Activated naive CD8-positive, alpha-beta T cell treated with anti-CD3 and anti-CD28 coated beads, Interleukin-2, amount 50 U/mL, for 24 hours (primary cell): ENCODE results near the gene AQP10.
A peak's percentile ranks its signal among the peaks of the same experiment; 100 is the strongest.
"Not testable (repeated sequence)": the region's sequence is repeated elsewhere in the genome, so short reads cannot be mapped to it uniquely, and the experiment has no call there.

ENCODE experiments used
- ATAC-seq: fragments of 150-1000 bp; cut with Tn5 transposase; one replicate; pipeline ENCODE4 v1.10.0; 2021
- DNase-seq: peaks from one replicate; pipeline ENCODE4 v3.0.0; 2021
- H3K27ac Mint-ChIP-seq: one replicate; pipeline ENCODE4 v1.8.0; 2021; ENCODE audit warnings: mild to moderate bottlenecking, mixed read lengths
- H3K27me3 Mint-ChIP-seq: one replicate; pipeline ENCODE4 v1.8.0; 2021; ENCODE audit warnings: mixed read lengths
- H3K36me3 Mint-ChIP-seq: one replicate; pipeline ENCODE4 v1.8.0; 2021; ENCODE audit warnings: low read depth, mixed read lengths
- H3K4me1 Mint-ChIP-seq: one replicate; pipeline ENCODE4 v1.8.0; 2021; ENCODE audit warnings: mixed read lengths
- H3K4me3 Mint-ChIP-seq: one replicate; pipeline ENCODE4 v1.8.0; 2021; ENCODE audit warnings: mild to moderate bottlenecking, moderate library complexity, mixed read lengths
- H3K9me3 Mint-ChIP-seq: one replicate; pipeline ENCODE4 v1.8.0; 2021; ENCODE audit warnings: mixed read lengths

The AQP10 gene, protein sequence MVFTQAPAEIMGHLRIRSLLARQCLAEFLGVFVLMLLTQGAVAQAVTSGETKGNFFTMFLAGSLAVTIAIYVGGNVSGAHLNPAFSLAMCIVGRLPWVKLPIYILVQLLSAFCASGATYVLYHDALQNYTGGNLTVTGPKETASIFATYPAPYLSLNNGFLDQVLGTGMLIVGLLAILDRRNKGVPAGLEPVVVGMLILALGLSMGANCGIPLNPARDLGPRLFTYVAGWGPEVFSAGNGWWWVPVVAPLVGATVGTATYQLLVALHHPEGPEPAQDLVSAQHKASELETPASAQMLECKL

DNA sequence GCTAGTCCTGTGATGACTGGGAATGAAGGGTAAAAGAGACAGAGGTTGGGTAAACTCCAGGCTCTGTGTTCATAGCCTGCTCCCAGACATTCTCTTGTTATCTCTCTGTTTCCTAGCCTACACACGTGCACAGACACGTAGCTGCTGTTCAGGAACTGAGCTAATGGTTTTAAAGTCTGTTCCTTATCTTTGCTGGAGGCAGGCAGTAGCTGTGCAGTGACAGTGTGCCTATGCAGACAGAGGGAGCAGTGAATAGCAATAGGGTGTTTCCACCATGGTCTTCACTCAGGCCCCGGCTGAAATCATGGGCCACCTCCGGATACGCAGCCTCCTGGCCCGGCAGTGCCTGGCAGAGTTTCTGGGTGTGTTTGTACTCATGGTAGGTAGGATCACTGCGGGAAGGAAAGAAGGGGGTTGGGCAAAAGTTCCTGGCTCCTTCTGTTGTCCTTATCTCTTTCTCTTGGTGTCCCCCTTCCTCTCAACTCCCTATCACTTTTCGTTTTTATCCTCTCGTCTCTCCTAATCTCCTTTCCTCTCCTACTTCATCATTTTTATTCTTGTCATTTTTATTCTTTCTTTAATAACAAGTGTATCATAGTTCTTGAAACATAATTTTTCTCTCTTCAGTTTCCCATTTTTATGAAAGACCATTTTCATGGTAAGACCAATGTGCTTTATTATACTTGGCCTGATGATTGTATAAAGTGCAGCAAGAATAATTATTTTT lies at the start of gene AQP10:
TSS of gene AQP10 (plus strand) at position 212 of the 727 bp plus-strand sequence. CDS start at position 275, 63 bp downstream.
- peaks cover 2% of the 10 kb centered on the region for H3K36me3 Mint-ChIP-seq
- H3K27ac Mint-ChIP-seq: no peak within 1 kb of the TSS
- H3K4me3 Mint-ChIP-seq: no peak within 1 kb of the TSS
- no peak for ATAC-seq
- no peak for DNase-seq
- peaks cover 17% of the 10 kb centered on the region for H3K9me3 Mint-ChIP-seq
- H3K4me1 Mint-ChIP-seq: peaks cover 4% of the 10 kb centered on the region
- H3K27me3 Mint-ChIP-seq: peaks cover 11% of the 10 kb centered on the region

GRCh38 chr1:154272217-154272998 lies 48.5 kb upstream of the AQP10 start, which contains the start of gene HAX1:
TSS of gene HAX1 (plus strand) at chr1:154272629. CDS start at chr1:154272724, 95 bp downstream.
- Mint-ChIP-seq H3K4me3 (peak within 1 kb of the TSS; percentile 98), H3K27me3 (peaks cover 2% of the 10 kb centered on the region), H3K4me1 (peaks cover 54% of the 10 kb centered on the region), H3K9me3 (no peaks in the 10 kb centered on the region), H3K27ac (peak within 1 kb of the TSS; percentile 94), H3K36me3 (peaks cover 59% of the 10 kb centered on the region)
- ATAC-seq (peak; percentile 93), DNase-seq (peak; percentile 98)

GRCh38 chr1:154272999-154273563 lies 47.8 kb upstream of the AQP10 start:
- Mint-ChIP-seq H3K9me3 (no peaks in the 10 kb centered on the region), H3K27me3 (peaks cover 2% of the 10 kb centered on the region), H3K4me1 (peaks cover 54% of the 10 kb centered on the region), H3K27ac (peak overlapping the region; percentile 94), H3K4me3 (peak overlapping the region; percentile 98), H3K36me3 (peaks cover 59% of the 10 kb centered on the region)
- no peak for DNase-seq
- ATAC-seq: no peak

DNA sequence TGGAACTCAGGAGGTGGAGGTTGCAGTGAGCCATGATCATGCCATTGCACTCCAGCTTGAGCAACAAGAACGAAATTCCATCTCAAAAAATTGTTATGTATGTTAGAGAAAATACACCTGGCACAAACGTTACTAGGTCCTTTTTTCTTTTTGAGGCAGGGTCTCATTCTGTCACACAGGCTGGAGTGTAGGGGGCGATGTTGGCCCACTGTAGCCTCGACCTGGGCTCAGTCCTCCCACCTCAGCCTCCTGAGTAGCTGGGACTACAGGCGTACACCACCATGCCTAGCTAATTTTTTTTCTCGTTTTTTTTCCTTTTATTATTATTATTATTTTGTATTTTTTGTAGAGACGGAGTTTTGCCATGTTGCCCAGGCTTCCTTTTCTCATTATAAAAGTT lies 44.1 kb upstream of the AQP10 start:
- peaks cover 2% of the 10 kb centered on the region for H3K27me3 Mint-ChIP-seq
- ATAC-seq (no peak), DNase-seq (peak; percentile 35)
- H3K36me3 Mint-ChIP-seq: peaks cover 37% of the 10 kb centered on the region
- peaks cover 27% of the 10 kb centered on the region for H3K4me1 Mint-ChIP-seq
- no peak overlapping the region for H3K27ac Mint-ChIP-seq
- no peak overlapping the region for H3K4me3 Mint-ChIP-seq
- no peaks in the 10 kb centered on the region for H3K9me3 Mint-ChIP-seq

DNA sequence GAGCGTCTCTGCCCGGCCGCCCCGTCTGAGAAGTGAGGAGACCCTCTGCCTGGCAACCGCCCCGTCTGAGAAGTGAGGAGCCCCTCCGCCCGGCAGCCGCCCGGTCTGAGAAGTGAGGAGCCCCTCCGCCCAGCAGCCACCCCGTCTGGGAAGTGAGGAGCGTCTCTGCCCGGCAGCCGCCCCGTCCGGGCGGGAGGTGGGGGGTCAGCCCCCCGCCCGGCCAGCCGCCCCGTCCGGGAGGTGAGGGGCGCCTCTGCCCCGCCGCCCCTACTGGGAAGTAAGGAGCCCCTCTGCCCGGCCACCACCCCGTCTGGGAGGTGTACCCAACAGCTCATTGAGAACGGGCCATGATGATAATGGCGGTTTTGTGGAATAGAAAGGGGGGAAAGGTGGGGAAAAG lies 33.3 kb upstream of the AQP10 start:
- DNase-seq, ATAC-seq, H3K27me3 Mint-ChIP-seq, H3K9me3 Mint-ChIP-seq, H3K27ac Mint-ChIP-seq, H3K36me3 Mint-ChIP-seq, H3K4me3 Mint-ChIP-seq, H3K4me1 Mint-ChIP-seq: not testable (repeated sequence)

- Mint-ChIP-seq H3K27ac (no peak overlapping the region), H3K9me3 (peaks cover 5% of the 10 kb centered on the region), H3K4me1 (no peaks in the 10 kb centered on the region), H3K36me3 (peaks cover 3% of the 10 kb centered on the region), H3K4me3 (no peak overlapping the region), H3K27me3 (peaks cover 4% of the 10 kb centered on the region)
- DNase-seq: no peak
- ATAC-seq: no peak
These were observed 32.2 kb upstream of the AQP10 start for GRCh38 chr1:154288661-154289060.

GRCh38 chr1:154290921-154291320 lies 30.0 kb upstream of the AQP10 start:
- ATAC-seq: no peak
- H3K4me3 Mint-ChIP-seq: no peak overlapping the region
- H3K9me3 Mint-ChIP-seq: peaks cover 16% of the 10 kb centered on the region
- no peak overlapping the region for H3K27ac Mint-ChIP-seq
- no peaks in the 10 kb centered on the region for H3K4me1 Mint-ChIP-seq
- H3K27me3 Mint-ChIP-seq: peaks cover 4% of the 10 kb centered on the region
- peaks cover 9% of the 10 kb centered on the region for H3K36me3 Mint-ChIP-seq
- no peak for DNase-seq

DNA sequence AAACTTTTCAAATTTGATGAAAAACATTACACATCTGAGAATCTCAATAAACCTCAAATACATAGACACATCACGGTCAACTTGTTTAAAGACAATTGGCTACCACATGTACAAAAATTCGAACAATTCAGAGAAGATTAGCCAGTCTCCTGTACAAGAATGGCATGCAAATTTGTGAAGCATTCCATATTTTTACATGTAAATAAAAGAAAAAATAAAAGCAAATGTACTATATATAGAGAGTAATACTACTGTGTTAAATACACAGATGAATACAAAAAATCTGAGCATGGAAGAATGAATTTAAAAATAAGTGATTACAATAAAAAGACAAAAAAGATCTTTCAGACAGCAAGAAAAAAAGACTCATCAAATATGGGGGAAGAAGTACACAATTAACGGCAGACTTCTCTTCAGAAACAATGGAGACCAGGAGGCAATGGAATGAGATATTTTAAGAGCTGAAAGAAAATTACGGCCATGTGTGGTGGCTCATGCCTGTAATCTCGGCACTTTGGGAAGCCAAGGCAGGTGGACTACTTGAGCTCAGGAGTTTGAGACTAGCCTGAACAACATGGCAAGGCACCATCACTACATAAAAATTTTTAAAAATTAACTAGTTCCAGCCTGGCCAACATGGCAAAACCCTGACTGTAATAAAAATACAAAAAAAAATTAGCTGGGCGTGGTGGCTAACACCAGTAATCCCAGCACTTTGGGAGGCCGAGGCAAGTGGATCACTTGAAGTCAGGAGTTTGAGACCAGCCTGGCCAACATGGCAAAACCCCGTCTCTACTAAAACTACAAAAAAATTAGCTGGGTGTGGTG lies 25.3 kb upstream of the AQP10 start:
- Mint-ChIP-seq H3K4me3 (no peak overlapping the region), H3K36me3 (peaks cover 9% of the 10 kb centered on the region), H3K27ac (no peak overlapping the region), H3K27me3 (peaks cover 4% of the 10 kb centered on the region), H3K9me3 (peaks cover 16% of the 10 kb centered on the region), H3K4me1 (no peaks in the 10 kb centered on the region)
- no peak for DNase-seq
- no peak for ATAC-seq

DNA sequence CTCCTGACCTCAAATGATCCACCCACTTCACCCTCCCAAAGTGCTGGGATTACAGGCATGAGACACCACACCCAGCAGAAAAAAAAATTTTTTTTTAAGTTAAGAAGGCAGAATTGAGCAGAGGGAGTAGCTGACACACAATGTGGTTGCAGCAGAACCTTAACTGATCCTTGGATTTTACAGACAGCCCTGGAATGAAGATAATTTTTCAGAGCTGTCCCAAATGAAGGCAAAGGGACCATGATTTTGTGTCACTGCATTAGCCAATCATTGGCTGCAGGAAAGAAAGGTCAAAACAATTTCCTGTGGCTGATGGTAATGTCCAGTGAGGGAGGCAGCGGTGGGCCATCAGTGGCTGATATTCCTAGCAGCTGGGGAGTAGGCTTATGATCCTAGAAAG lies 19.3 kb upstream of the AQP10 start:
- no peak overlapping the region for H3K27ac Mint-ChIP-seq
- H3K27me3 Mint-ChIP-seq: no peaks in the 10 kb centered on the region
- no peak overlapping the region for H3K4me3 Mint-ChIP-seq
- H3K9me3 Mint-ChIP-seq: no peaks in the 10 kb centered on the region
- DNase-seq (no peak), ATAC-seq (no peak)
- no peaks in the 10 kb centered on the region for H3K36me3 Mint-ChIP-seq
- H3K4me1 Mint-ChIP-seq: peaks cover 17% of the 10 kb centered on the region

- H3K4me3 Mint-ChIP-seq: no peak overlapping the region
- H3K36me3 Mint-ChIP-seq: no peaks in the 10 kb centered on the region
- no peaks in the 10 kb centered on the region for H3K27me3 Mint-ChIP-seq
- H3K27ac Mint-ChIP-seq: peak overlapping the region; percentile 38
- peaks cover 30% of the 10 kb centered on the region for H3K4me1 Mint-ChIP-seq
- H3K9me3 Mint-ChIP-seq: no peaks in the 10 kb centered on the region
- DNase-seq (peak; percentile 58), ATAC-seq (peak; percentile 97)
These were observed 16.1 kb upstream of the AQP10 start for GRCh38 chr1:154304664-154305337.

DNA sequence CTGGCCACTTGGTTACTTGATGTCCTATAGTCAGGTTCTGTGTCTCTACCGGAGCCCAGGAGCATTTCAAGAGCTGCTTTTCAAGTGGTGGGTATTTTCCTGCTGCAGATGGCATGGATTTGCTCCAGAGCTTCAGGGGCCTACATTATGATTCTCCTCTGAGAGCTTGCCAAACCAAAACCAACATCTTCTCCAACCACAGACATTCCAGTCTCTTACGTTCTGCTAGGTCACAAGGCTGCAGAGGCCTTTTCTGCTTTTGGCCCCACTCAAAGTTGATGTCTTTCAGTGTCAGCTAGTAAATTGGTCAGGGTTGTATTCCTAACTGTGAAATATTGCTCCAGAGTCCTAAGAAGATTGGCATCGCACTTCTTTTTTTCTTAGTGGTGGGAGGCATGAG lies 14.7 kb upstream of the AQP10 start:
- H3K4me1 Mint-ChIP-seq: peaks cover 30% of the 10 kb centered on the region
- H3K27me3 Mint-ChIP-seq: no peaks in the 10 kb centered on the region
- ATAC-seq: no peak
- H3K9me3 Mint-ChIP-seq: no peaks in the 10 kb centered on the region
- no peak overlapping the region for H3K27ac Mint-ChIP-seq
- no peak overlapping the region for H3K4me3 Mint-ChIP-seq
- no peak for DNase-seq
- no peaks in the 10 kb centered on the region for H3K36me3 Mint-ChIP-seq

DNA sequence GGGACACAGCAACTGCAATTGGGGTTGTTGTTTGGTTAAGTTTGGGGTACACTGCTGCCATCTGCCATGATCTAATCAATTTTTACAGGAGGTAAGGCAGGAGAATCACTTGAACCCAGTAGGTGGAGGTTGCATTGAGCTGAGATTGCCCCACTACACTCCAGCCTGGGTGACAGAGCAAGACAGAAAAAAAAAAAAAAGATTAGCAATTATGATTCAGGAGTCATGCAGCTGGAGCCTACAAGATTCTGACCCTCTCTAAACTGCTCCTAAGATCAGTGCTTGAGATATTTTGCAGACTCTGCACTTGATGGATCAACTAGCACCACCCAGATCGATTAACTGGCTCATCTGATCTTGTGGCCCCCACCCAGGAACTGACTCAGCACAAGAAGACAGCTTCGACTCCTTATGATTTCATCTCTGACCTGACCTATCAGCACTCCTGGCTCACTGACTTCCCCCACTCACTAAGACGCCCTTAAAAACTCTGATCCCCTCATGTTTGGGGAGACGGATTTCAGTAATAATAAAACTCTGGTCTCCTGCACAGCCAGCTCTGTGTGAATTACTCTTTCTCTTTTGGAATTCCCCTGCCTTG lies 13.1 kb upstream of the AQP10 start:
- Mint-ChIP-seq H3K27ac (peak overlapping the region; percentile 14), H3K4me1 (peaks cover 30% of the 10 kb centered on the region)
- not testable (repeated sequence) for H3K36me3 Mint-ChIP-seq, H3K27me3 Mint-ChIP-seq, H3K9me3 Mint-ChIP-seq, DNase-seq, ATAC-seq, H3K4me3 Mint-ChIP-seq

GRCh38 chr1:154309136-154309535 lies 11.8 kb upstream of the AQP10 start:
- not testable (repeated sequence) for ATAC-seq, DNase-seq, H3K27ac Mint-ChIP-seq, H3K4me3 Mint-ChIP-seq, H3K27me3 Mint-ChIP-seq, H3K9me3 Mint-ChIP-seq, H3K36me3 Mint-ChIP-seq
- peaks cover 30% of the 10 kb centered on the region for H3K4me1 Mint-ChIP-seq
